ENCODE data around the gene ZNF280C. TPM values are rescaled to one million over a fixed set of nuclear protein-coding genes. Genes with fewer than 3 reads are reported as not detected.
"Not testable (repeated sequence)": the region's sequence is repeated elsewhere in the genome, so short reads cannot be mapped to it uniquely, and the experiment has no call there.

Gene ZNF280C
- total RNA-seq, 1 experiment from 2014 or later = 8.1 TPM

DNA sequence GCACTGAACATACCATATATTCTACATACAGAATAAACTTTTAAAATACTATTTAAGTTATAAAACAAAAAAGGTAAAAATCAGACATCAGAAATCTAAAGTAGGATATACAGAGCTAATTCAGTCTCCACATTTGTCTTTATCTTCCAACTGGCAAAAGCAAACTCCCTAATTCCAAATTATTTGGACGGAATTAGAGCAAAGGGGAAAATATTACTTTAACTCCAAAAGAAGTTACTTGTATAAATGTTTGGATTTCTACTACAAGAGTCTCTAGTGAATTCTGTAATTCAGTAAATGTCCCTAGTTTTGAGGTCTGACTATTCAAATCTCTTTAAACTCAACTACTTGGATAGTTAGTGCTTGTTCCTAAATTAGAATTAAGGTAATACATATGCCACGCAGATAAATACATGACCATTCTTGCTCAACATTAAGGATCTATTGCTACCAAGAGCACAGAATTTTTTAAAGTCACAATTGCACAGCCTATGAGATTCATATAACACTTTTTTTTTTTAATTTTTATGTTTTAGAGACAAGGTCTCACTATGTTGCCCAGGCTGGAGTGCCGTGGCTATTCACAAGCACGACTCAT is 7.3 kb downstream of the ZNF280C start:
- DNase-seq (ENCODE audit: low spot score) = no peak

DNA sequence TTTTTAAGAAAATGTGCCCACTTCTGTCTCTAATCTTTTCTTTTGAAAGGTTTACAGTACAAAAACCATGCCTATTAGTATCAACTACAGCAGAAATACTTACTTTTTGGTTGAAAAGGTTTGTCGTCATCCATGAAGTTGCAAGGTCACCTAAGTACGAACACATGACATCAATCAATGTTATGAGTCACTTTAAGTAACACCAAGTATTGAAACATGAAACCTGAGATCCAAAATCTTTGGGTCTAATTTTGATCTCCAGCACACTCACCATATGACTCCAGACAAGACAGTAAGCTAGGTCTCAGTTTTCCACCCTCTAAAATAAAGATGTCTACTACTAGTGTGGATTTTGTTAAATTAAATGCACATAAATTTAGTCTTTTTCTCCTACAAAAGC is 8.4 kb downstream of the ZNF280C start:
- no peak for DNase-seq (ENCODE audit: low spot score)

DNA sequence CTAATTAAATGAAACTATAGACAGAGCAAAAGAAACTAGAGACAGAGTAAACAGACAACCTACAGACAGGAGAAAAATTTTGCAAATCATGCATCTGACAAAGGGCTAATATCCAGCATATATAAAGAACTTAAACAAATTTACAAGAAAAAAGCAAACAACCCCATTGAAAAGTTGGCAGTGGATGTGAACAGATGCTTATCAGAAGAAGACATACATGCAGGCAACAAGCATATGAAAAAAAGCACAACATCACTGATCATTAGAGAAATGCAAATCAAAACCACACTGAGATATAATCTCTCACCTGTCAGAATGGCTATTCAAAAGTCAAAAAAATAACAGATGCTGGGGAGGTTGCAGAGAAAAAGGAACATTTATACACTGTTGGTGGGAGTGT is 14.8 kb downstream of the ZNF280C start:
- no peak for DNase-seq (ENCODE audit: low spot score)

DNA sequence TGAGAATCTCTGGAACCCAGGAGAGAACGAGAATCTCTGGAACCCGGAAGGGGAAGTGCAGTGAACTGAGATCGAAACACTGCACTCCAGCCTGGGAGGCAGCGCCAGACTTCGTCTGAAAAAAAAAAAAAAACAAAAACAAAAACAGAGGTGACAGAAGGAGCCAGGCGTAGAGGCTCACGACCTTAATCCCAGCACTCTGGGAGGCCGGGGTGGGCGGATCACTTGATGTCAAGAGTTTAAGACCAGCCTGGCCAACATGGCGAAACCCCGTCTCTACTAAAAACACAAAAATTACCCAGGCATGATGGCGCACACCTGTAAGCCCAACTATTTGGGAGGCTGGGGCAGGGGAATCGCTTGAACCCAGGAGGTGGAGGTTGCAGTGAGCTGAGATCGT is 17.0 kb downstream of the ZNF280C start:
- DNase-seq (ENCODE audit: low spot score) = no peak

DNA sequence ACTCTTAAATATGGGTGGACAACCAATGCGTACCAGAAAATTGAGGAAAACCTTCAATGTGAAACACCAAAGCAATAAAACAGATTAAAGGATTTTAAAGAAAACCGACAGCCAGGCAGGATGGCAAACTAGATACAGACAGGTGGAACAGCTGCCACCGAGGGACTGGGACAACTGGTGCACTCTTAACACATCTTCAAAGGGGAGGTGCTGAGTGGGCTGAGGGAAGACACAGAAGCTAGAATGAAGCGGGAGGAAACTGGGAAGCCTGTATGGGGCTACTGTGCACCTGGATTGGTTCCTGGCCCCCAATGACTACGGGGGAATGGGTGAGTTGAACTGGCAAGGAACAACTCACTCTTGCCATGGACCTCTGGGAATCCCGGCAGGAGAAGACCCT is 20.7 kb downstream of the ZNF280C start:
- no peak for DNase-seq (ENCODE audit: low spot score)

DNA sequence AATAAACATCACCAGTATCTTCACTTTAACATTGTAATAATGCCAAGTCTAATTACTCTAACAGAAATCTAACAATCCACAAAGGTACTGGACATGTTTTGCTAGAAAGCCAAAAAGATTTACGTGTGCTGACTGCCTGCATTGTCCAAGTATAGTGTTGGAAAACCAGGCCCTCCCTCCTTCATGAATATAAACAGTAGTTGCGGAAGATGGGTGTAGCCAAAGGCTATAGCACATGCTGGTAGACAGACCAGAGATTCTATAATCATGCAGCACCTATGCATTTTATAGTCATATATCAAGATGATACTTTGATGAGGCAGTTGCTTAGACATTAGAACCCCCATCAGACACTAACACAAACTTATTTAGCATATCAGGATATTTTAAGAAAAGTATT is 22.6 kb downstream of the ZNF280C start:
- no peak for DNase-seq (ENCODE audit: low spot score)

DNA sequence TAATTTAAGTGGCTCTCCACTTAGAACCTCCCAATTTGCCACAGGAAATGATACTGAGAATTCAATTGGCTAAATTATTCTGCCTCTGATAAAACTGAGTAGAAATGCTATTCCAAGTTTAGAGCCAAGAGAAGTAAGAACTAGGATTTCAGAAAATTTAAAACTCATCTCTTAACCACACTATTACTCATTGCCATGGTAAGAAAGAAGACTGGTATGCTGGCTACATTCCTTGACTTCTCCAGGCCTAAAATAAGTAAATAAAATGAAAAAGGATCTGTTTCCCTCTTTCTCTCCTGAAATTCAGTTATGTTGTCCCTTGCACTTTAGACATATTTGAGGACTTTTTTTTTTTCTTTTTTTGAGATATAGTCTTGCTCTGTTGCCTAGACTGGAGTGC is 23.3 kb downstream of the ZNF280C start:
- no peak for DNase-seq (ENCODE audit: low spot score)

DNA sequence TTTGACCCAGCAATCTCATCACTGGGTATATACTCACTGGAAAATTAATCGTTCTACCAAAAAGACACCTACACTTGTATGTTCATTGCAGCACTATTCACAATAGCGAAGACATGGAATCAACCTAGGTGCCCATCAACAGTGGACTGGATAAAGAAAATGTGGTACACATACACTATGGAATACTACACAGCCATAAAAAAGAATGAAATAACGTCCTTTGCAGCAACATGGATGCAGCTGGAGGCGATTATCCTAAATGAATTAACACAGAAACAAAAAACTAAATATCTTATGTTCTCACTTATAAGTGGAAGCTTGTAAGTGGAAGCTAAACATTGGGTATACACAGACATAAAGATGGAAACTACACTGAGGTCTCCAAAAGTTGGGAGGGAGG is 37.5 kb downstream of the ZNF280C start:
- DNase-seq (ENCODE audit: low spot score) = not testable (repeated sequence)

DNA sequence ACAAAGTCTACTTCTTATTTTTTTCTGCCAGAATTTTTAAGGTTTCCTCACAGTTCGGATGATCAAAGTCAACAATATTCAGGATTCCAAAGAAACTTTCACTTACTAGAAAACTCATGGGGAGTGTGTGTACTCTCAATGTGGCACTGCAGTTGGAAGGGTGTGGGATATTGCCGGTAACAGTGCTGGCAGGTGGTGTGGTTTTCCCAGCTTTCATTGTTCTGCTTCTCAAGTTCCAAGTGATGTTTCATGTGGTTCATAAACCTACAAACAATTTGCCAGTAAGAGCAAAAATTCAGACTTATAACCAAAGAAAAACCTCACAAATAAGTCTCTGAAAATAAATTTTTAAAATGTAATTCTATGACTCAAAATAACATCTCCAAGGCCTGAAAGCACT is 39.8 kb downstream of the ZNF280C start:
- DNase-seq (ENCODE audit: low spot score) = no peak

DNA sequence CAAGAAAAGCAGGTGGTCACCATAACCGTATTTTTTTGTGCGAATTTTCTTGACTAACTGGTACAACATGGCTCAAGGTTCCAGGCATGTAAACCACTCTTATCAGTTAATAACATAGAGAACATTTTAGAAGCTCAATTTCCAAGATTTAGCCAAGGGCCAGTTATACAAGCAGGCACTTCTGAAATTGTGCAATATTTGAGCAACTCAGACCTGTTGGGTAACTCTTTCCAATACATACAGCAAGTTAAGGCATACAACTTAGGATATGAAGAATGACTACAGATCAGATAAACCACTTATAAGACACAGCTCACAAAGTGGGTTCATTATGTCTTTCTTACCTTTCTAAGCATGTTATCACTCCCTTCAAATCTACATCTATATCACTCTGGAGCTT is 43.9 kb downstream of the ZNF280C start:
- DNase-seq (ENCODE audit: low spot score) = no peak

DNA sequence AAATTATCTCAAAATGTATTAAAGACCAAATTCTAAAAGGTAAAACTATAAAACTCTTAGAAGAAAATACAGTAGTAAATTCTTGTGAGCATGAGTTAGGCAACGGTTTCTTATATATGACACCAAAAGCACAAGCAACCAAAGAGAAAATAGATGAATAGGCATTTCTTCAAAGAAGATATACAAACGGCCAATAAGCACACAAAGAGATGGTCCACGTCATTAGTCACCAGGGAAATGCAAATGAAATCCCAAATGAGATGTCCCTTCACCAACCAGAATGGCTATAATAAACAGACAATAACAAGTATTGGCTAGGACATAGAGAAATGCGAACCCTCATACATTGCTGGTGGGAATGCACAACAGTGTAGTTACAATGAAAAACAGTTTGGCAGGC is 52.4 kb downstream of the ZNF280C start:
- no peak for DNase-seq (ENCODE audit: low spot score)

DNA sequence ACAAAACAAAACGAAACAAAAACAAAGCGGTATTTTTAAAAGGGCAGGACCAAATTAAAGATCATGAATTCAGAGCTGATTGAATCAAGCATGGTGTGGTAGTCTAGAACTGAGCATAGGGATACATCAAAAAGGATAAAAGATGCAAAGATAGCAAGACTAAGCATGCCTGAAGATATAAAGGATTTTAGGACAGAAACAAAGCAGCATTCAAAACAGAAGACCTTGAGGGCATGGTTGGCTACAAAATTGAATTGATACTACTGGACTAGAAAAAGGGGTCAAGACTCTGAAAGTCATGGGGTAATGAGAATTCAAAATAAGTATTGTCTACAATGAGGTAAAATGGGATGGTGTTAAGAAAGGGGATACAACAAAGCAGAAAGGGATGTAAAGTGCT is 55.3 kb downstream of the ZNF280C start:
- DNase-seq (ENCODE audit: low spot score) = no peak

DNA sequence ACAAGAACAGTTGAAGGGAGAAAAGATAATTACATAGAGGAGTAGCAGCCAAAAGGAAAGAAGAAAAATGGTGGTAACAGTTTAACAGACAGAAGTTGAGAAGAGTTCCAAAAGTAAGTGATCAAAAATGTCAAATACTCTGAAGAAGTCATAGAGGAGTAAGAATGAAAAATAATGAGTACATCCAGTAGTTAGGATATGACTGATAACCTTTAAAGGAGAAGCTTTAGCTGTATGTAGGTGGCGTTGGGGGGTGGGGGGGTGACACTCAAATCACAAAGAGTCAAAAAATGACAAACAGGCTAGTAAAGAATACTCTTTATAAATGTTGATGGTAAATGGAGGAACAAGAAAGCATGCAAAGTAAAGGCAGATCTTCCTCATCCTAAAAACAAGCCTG is 56.3 kb downstream of the ZNF280C start:
- DNase-seq (ENCODE audit: low spot score) = no peak

DNA sequence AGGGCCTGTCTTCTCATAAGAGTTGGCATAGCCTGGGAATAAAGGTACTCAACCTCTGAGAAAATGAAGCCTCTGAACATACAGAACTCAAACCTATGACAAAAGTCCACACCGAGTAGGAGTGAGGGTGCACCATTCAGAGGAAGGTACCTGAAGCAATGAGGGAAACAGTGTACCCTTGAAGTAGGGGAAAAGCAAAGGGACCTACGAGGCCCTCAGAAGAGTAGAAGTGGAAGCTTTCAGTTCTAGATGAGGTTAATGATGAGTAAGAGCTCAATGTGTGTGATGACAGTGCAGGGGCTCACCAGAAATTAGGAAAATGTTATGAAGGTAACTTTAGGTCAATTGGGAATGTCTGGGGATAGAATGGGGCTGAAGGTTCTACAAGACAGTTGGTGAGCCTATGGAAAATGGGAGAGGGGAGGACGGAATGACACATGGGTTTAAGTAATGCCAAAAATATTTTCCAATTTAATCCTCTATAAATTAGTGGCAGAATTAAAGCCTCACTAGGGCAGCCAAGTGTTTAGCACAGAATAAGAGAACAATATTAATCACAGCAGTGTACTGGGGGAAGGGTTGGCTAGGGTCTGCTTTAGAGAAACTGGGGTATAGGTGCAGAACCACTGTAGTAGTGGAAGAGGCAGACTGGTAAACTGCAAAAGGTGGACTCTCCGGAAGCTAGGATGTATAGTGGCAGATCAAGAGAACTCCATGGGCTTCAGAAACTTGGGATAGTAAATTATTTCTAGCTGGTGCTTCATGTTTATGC is 57.1 kb downstream of the ZNF280C start:
- no peak for DNase-seq (ENCODE audit: low spot score)

DNA sequence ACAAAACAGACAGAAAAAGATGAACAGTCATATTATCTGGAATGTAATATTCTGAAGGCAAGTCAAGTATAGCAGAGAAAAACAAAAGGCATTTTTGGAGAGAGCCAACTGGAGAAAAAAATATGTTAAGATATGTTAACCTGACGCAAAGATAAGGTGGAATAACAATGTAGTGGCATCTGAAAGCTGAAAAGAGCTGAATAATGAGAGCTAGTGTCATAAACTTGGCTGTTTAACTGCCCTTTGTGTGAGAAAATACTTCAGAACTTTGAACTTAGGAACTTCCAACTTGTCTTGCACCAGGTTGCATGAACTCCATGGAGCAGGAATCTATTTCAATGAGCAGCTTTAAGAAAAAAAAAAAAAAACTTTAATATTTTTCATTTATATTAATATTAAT is 64.1 kb downstream of the ZNF280C start:
- DNase-seq (ENCODE audit: low spot score) = no peak

DNA sequence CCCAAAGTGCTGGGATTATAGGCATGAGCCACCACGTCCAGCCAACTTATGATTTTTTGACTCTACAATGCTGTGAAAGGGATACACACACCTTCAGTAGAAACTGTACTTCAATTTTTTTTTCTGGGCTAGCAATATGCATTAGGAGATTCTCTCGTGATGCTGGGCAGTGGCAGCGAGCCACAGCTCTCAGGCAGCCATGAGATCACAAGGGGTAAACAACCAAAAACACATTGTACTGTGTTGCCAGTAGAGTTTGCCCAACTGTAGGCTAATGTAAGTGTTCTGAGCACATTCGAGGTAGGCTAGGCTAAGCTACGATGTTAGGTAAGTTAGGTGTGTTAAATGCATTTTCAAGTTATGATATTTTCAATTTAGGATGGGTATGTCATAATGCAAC is 71.2 kb downstream of the ZNF280C start:
- no peak for DNase-seq (ENCODE audit: low spot score)

DNA sequence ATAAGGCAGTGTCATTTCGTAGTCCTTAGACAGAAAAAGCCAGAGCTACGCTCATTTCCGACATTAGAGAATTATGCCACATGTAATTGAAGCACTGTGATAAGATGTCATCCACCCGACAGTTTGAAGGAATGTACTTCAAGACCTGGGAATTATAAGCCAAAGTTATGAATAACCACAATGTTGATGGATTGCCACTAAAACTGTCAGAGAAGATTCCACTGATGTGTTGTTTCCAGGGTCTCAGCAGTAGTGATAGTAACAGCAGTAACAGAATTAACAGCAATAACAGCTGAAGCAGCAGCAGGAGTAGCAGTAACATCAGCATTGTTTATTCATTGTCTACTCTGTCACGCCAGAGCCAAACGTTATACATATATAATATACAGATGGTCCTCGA is 72.2 kb downstream of the ZNF280C start:
- no peak for DNase-seq (ENCODE audit: low spot score)

DNA sequence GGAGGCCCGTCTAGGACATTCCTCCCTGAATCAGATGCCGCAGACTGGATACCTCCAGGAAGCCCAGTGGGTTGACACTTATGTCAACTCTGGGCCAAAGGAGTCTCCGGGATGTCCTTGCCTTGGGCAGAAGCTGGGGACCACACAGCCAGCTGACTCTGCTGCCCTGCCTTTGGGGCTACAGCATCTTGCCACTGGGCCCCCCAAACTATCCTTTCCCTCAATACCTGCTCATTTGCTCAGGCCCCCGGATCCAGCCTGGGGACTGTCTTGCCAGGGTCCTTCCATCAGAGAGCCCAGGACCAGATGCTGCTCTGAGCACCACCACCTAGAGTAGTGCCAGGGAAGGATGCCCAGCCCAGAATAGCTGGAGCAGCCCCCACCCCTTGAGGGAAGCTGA is 77.9 kb downstream of the ZNF280C start:
- DNase-seq (ENCODE audit: low spot score) = no peak

DNA sequence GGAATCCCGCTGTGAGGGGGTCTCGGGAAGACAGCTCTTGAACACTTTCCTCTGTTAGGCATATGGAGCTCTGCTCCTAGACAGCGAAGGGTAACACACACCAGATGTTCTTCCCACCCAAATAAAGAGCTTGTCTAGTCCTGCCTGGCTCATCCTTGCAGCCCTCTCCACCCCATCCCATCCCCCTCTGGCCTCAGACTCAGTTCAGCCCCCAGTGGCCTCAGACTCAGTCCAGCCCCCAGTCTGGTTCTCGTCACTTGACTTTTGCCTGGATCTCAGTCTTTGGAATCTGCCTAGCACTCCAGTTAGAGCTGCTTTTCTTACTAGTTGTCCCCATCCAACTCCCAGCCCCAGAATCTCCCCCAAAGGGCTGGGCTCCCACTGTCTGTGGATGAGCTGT is 82.0 kb downstream of the ZNF280C start:
- no peak for DNase-seq (ENCODE audit: low spot score)

DNA sequence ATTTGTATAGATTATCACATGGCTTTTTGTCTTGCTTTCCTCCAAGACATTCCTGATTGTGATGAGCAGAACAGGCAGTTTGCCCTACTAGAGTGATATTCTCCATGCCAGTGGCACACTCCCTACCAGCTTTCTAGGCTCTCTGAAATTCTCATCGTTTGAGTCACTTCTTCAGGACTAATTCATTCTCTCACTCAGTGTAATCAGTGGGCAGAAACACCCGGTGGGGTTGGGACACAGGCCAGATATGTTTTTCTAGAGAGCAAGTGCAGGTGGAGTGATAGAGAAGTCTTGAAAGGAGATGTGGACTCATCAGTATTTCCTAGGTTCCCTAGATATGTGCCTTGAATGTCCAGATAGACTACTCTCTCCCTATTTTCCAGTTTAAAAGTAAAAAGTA is 83.8 kb downstream of the ZNF280C start:
- no peak for DNase-seq (ENCODE audit: low spot score)

DNA sequence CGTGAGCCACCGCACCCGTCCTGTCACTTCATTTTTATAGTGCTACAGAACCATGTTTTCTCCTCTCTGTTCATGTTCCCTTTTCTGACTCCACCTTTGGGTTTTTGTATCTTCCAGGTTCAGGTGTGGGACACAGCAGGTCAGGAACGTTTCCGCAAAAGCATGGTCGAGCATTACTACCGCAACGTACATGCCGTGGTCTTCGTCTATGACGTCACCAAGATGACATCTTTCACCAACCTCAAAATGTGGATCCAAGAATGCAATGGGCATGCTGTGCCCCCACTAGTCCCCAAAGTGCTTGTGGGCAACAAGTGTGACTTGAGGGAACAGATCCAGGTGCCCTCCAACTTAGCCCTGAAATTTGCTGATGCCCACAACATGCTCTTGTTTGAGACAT is 84.5 kb downstream of the ZNF280C start:
- no peak for DNase-seq (ENCODE audit: low spot score)

DNA sequence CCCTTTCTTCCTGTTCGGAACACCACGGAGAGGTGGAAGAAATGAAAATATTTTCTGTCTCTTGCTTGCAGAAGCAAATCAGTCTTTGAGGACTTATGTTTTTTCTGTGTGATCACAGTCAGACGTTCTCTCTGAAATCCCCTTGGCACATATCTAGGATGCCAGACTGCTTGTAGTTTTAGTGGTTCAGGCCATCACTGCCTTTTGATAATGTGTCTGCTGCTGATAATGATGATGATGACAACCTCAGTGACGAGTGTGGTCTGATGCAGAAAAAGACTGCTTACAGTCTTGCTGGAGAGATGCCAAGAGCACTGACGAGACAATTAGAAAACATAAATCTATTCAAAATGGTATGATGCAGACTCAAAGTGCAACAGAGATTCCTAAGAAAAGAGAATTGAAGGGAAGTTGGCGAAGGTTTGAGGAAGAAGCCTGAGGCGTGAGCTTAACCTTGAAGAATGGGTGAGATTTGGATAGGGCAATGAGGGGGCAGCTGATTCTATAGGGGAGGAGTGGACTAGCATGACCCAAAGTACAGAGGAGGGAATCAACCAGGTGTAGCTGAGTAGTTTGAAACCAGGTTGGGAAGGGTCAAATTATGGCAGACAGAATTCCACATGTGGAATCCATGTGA is 89.0 kb downstream of the ZNF280C start:
- no peak for DNase-seq (ENCODE audit: low spot score)

DNA sequence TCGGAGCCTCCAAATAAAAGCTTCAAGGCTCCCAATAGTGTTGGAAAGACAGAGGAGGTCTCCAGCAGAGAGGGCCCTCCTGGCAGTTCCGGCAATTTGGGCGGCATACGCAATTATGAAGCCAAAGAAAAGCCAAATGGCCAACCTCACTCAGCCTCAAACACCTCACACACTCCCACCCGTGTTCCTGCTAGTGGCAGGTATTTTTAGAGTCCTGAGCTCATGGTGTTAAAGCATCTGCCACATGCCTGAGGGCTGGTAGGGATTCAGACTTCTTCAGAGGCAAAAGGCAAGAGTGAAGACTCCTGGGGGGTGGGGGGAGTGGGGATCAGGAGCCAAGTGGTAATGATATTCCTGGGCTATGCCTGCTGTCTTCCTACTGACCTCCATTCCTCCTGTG is 89.5 kb downstream of the ZNF280C start:
- DNase-seq (ENCODE audit: low spot score) = no peak

Data from H4 (cell line).